Heart right ventricle (tissue), 16 donors: ENCODE measurements around the gene ANTXR1. TPM values are rescaled to one million over a fixed set of nuclear protein-coding genes. Genes with fewer than 3 reads are reported as not detected.
A peak's percentile ranks its signal among the peaks of the same experiment; 100 is the strongest.

ENCODE experiments used
- ATAC-seq, 8 donors: fragments of 200-7000 bp; cut with Tn5 transposase; one replicate each; pipeline ENCODE4 v1.9.1; 2020; ENCODE audit warnings: mild to moderate bottlenecking in 8 of 8, moderate library complexity in 8 of 8, moderate number of reproducible peaks in 1 of 8
- DNase-seq, 2 donors: peaks; one replicate each; pipeline ENCODE4 v3.0.0-alpha.2; 2020
- H3K27ac ChIP-seq, 10 donors: fragments of 200-600 bp; sonication (generic) in 2 of 10; one replicate each; pipeline versions ENCODE4 v1.5.0 to v1.8.0; 2020 to 2022; ENCODE audit warnings: mild to moderate bottlenecking in 3 of 10
- H3K27me3 ChIP-seq, 7 donors: fragments of 200-600 bp; one replicate each; pipeline ENCODE4 v1.8.0; 2021 to 2022; ENCODE audit warnings: mild to moderate bottlenecking in 2 of 7
- H3K36me3 ChIP-seq, 9 donors: fragments of 200-600 bp; sonication (generic) in 1 of 9; one replicate each; pipeline versions ENCODE4 v1.5.0 to v1.8.0; 2020 to 2022; ENCODE audit warnings: mild to moderate bottlenecking in 2 of 9
- H3K4me1 ChIP-seq, 9 donors: fragments of 200-600 bp; sonication (generic) in 1 of 9; one replicate each; pipeline versions ENCODE4 v1.5.0 to v1.8.0; 2020 to 2022; ENCODE audit warnings: mild to moderate bottlenecking in 4 of 9
- H3K4me3 ChIP-seq, 10 donors: fragments of 200-600 bp; sonication (generic) in 2 of 10; one replicate each; pipeline versions ENCODE4 v1.5.0 to v1.8.0; 2020 to 2022; ENCODE audit warnings: mild to moderate bottlenecking in 7 of 10, moderate library complexity in 2 of 10
- H3K9me3 ChIP-seq, 11 donors: fragments of 200-600 bp in 10 of 11; sonication (generic) in 2 of 11; one replicate each; pipeline versions ENCODE4 v1.5.0 to v1.8.0; 2013 to 2022; ENCODE audit warnings: mild to moderate bottlenecking in 2 of 11, control low read depth in 1 of 11, moderate library complexity in 1 of 11
- WGBS, 2 donors: extraction: QIAGEN DNeasy Blood & Tissue Kit; methylation state at CpG; one replicate each; pipeline ENCODE4 v1.1.7; 2013; ENCODE audit warnings: inconsistent platforms in 1 of 2; 5-methylcytosine and 5-hydroxymethylcytosine counted together
- intact Hi-C, 10 donors: fragments of 100-400 bp; cut with DNase I; formaldehyde crosslinking; loops; one replicate each; pipeline versions ENCODE4 v1.11.1 to v1.14.2; 2022
- polyA plus RNA-seq, 2 donors: library from polyadenylated mRNA; stranded (reverse); fragments of 200-250 nt; gene quantifications; one replicate each; pipeline ENCODE4 v1.2.3, GENCODE V29; 2013
- total RNA-seq, 10 donors: library from RNA; stranded (reverse); fragmentation: NEBNext Ultra II Directional in 3 of 10; extraction: Animal tissue kit (Norgen Biotek cat#: 25700) in 3 of 10; gene quantifications; one replicate each; pipeline versions ENCODE4 v1.2.1 to v1.2.4, GENCODE V29; 2021 to 2023
- TF ChIP-seq, protein P1 (sequence below), 9 donors: fragments of 200-600 bp; sonication (generic) in 2 of 9; IDR thresholded peaks; one replicate each; pipeline versions ENCODE4 v1.5.0 to v1.8.0; 2021 to 2022; ENCODE audit warnings: antibody characterized with exemption in 9 of 9, mild to moderate bottlenecking in 5 of 9, moderate library complexity in 1 of 9
- donor health status: Arrhythmogenic right ventricular cardiomyopathy.
- donor health status: ischemic (EF 13 %, LVEDD 7.1; RV severe dilation, severe dysfunction).
- donor health status: healthy with polysubstance abuse.
- donor health status: DM: no; HTN: yes; CAD: no.
- donor health status: DM: no; HTN: no; CAD: no.
- donor health status: ischemic (EF 25% LVEDD 6.9; RV normal size, moderate dysfunction).
- donor health status: ischemic (EF 25% LVEDD 5.7; RV mildly dilated, moderate dysfunction).
- donor health status: healthy.
- donor health status: DM: yes; HTN: yes; CAD: no.
- donor health status: Ischemic cardiomyopathy.
- donor health status: ischemic (EF 35%, LVEDD 5.7; RV mildly dilated, moderate dysfunction).
- donor health status: nonischemic (EF 11% LVEDD 7.7; RV severe dilation, severe dysfunction).
- donor health status: DM: yes; HTN: yes; CAD: no.
- donor health status: PGD.
- donor health status: ischemic (EF 29% LVEDD 5.4; RV normal size, mild dysfunction).
- donor health status: nonischemic (EF 23%, LVEDD 6.1; RV moderate dilation, normal function).

Gene ANTXR1
- total and polyA plus RNA-seq, 12 donors = 8.9 to 33.1 (median 24.1) TPM

DNA sequence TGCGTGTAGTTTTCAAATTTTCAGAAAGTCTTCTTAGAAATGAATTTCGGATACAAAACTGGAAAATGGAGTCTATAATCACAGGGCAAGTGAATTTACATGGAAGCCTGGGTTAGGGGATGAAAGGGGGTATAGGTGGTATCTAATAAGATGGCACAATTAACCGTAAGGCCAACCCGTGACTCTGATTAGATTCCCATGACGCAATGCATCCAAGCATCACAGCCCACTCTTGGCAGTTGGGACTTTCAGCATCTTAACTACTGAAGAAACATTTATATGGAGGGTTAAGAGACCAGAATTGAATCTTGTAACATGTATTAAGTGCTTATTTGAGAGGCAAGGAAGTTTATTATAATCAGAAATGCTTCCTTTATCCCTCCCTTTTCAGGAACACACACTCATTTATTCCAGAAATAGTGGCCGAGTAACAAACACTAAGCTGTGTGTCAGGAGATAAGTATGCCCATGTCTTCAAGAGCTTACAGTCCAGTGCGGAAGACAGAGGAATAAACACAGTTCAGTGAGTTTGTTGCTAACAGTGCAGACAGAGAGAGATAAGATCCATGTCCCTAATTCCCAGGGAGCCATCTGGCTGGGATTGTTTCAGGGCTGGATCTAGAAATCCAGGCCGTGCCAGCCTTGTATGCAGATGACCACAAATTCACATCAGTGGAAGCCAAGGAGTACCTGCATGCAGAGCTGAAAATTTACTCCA is 151.2 kb downstream of the ANTXR1 start:
- Histone ChIP-seq H3K9me3 (no peaks in the 10 kb centered on the region), H3K27me3 (no peaks in the 10 kb centered on the region), H3K27ac (peak overlapping the region in 5 of 10 donors; percentile 2 to 62 (median 50)), H3K4me1 (peaks cover 7 to 79% (median 51%) of the 10 kb centered on the region in 9 donors), H3K36me3 (no peaks in the 10 kb centered on the region), H3K4me3 (no peak overlapping the region)
- 57 to 67% methylated on average over 8 of the region's 8 CpGs for WGBS, 2 donors
- DNase-seq (no peak), ATAC-seq (peak in 6 of 8 donors; percentile 40 to 60 (median 51))
- intact Hi-C loops = loop anchor here in 2 of 10 donors (5.0 kb wide), 2 partner anchors 97 to 137 kb away; no protein-coding TSS in a partner anchor
- TF ChIP-seq, protein P1, sequence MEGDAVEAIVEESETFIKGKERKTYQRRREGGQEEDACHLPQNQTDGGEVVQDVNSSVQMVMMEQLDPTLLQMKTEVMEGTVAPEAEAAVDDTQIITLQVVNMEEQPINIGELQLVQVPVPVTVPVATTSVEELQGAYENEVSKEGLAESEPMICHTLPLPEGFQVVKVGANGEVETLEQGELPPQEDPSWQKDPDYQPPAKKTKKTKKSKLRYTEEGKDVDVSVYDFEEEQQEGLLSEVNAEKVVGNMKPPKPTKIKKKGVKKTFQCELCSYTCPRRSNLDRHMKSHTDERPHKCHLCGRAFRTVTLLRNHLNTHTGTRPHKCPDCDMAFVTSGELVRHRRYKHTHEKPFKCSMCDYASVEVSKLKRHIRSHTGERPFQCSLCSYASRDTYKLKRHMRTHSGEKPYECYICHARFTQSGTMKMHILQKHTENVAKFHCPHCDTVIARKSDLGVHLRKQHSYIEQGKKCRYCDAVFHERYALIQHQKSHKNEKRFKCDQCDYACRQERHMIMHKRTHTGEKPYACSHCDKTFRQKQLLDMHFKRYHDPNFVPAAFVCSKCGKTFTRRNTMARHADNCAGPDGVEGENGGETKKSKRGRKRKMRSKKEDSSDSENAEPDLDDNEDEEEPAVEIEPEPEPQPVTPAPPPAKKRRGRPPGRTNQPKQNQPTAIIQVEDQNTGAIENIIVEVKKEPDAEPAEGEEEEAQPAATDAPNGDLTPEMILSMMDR (IDR thresholded peaks at IDR 0.05) = no peak

DNA sequence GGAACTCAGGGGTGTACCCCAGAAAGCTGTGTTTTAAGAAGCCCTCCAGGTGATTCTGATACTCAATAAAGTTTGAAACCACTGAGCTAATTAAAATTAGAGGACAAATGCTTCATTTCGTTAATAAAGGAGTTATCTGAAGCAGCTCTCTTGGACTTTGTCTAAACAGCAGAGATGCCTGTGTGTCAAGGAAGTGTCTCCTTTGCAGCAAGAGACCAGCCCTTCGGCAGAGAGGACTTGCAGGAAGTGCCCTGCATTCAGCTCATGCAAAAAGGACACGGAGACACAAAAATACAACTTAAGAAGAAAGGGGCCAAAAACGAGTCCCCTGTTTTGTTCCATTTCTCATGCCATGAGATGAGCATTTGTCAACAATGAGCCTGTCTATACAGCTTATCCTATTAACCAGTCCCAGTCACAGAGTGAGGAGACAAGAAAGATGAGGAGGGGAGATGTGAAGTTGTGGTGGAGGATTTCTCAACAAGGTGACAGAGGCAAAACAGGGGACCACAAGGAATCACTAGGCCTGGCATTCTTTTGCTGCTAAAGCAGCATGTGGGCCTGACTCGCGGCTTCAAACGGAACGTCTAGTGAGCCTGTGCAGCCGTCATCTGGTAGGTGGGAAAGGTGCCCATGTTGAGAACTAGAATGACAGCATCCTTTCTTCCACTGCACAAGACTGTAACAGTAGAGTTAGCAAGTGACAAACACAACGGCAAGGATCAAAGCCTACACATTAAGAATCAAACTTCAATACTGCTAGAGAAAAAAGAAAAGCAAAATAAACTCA is 152.3 kb downstream of the ANTXR1 start:
- H3K27ac ChIP-seq = peak overlapping the region in 2 of 10 donors; percentile 45 to 62
- peaks cover 7 to 75% (median 50%) of the 10 kb centered on the region in 9 donors for H3K4me1 ChIP-seq

DNA sequence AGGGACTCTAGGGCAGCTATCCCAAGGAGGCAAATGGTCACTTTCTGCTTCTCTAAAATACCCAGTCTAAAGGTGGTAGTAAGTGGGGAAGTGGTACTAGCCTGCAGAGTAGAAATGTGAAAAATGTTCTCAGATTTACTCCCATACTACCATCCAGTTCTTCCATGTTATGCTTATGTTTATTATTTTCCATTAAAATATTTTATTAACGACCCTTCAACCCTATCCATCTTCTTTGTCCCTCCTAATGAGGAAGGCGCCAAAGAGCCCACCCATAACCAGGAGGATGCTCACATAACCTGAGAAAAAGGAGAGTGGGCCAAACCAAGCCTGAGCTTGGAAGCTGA is 153.5 kb downstream of the ANTXR1 start:
- no peaks in the 10 kb centered on the region for H3K36me3 ChIP-seq
- TF ChIP-seq, protein P1 (IDR thresholded peaks at IDR 0.05) = no peak
- ATAC-seq = no peak
- peaks cover 7 to 63% (median 41%) of the 10 kb centered on the region in 9 donors for H3K4me1 ChIP-seq
- no peak overlapping the region for H3K27ac ChIP-seq
- H3K4me3 ChIP-seq = no peak overlapping the region
- no peak for DNase-seq
- no peaks in the 10 kb centered on the region for H3K27me3 ChIP-seq
- intact Hi-C loops = no loop called here
- H3K9me3 ChIP-seq = no peaks in the 10 kb centered on the region
- WGBS, 2 donors = 95 to 98% methylated on average over 2 of the region's 2 CpGs

More for the DNA sequence above, 152.3 kb downstream of the ANTXR1 start:
- Histone ChIP-seq H3K27me3 (no peaks in the 10 kb centered on the region), H3K36me3 (no peaks in the 10 kb centered on the region), H3K9me3 (no peaks in the 10 kb centered on the region), H3K4me3 (no peak overlapping the region)
- DNase-seq (no peak), ATAC-seq (no peak)
- 68 to 72% methylated on average over 10 of the region's 10 CpGs for WGBS, 2 donors
- TF ChIP-seq, protein P1 (IDR thresholded peaks at IDR 0.05) = no peak
- intact Hi-C loops = no loop called here

DNA sequence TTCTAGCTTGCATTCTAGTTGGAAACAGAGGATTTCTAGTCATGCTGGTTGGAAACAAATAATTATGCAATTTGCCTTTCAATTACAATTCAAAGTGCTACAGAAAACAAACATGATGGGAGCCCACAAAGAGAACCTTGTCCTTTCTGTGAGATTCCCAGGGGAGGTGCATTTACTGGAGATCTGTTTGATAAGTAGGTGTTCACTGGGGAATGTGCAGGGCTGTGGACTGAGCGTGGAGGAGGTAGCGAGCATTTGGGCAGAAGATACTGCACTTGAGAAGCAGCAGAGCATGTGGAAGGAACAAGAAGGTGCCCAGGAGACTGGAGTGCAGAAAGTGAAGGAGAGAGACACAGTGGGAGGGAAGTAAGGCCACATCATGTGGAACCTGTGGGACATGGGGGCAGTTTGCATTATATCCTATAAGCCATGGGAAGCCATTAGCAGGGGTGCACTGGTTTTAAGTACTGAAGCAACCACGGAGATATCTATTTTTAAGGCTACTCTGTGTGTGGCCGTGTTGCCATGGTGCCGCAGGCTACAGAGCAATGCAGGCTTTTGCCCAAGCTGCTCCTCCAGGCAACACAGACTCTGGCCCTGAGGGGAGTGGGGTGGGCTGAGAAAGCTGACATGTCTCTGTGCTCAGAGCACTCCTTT is 154.0 kb downstream of the ANTXR1 start:
- intact Hi-C loops = no loop called here
- 57 to 80% methylated on average over 5 of the region's 5 CpGs for WGBS, 2 donors
- peaks cover 7 to 58% (median 38%) of the 10 kb centered on the region in 9 donors for H3K4me1 ChIP-seq

More for the DNA sequence above, 154.0 kb downstream of the ANTXR1 start:
- Histone ChIP-seq H3K9me3 (no peaks in the 10 kb centered on the region), H3K27me3 (no peaks in the 10 kb centered on the region), H3K4me3 (no peak overlapping the region), H3K27ac (no peak overlapping the region), H3K36me3 (no peaks in the 10 kb centered on the region)
- ATAC-seq (peak in 6 of 8 donors; percentile 38 to 63 (median 44)), DNase-seq (no peak)
- TF ChIP-seq, protein P1 (IDR thresholded peaks at IDR 0.05) = no peak
